Tibial nerve (tissue), 4 donors: ENCODE results near the gene DYRK1B.
"Not testable (repeated sequence)": the region's sequence is repeated elsewhere in the genome, so short reads cannot be mapped to it uniquely, and the experiment has no call there.

Source experiments
- EP300 ChIP-seq, 2 donors: sonication (generic); formaldehyde crosslinking; IDR thresholded peaks; one replicate each; pipeline ENCODE4 v1.6.1; 2017; ENCODE audit warnings: antibody characterized with exemption in 2 of 2, mild to moderate bottlenecking in 1 of 2
- POLR2A ChIP-seq, 2 donors: fragments of 450-650 bp; IDR thresholded peaks; one replicate each; pipeline ENCODE4 v1.6.1; 2017; ENCODE audit warnings: antibody characterized with exemption in 2 of 2, mild to moderate bottlenecking in 2 of 2, moderate library complexity in 2 of 2
- TF ChIP-seq, protein P1 (sequence below), 5 experiments: fragments of 200-600 bp in 3 of 5; fragments of 450-650 bp in 2 of 5; sonication (generic) in 3 of 5; IDR thresholded peaks; one replicate each; pipeline ENCODE4 v1.5.1; 2016 to 2019; ENCODE audit warnings: antibody characterized with exemption in 5 of 5, mild to moderate bottlenecking in 3 of 5, moderate library complexity in 2 of 5

GRCh38 chr19:39875401-39875864 lies 41.5 kb upstream of the DYRK1B start:
- not testable (repeated sequence) for TF ChIP-seq POLR2A, EP300 (IDR thresholded peaks at IDR 0.05)
- TF ChIP-seq, protein P1, sequence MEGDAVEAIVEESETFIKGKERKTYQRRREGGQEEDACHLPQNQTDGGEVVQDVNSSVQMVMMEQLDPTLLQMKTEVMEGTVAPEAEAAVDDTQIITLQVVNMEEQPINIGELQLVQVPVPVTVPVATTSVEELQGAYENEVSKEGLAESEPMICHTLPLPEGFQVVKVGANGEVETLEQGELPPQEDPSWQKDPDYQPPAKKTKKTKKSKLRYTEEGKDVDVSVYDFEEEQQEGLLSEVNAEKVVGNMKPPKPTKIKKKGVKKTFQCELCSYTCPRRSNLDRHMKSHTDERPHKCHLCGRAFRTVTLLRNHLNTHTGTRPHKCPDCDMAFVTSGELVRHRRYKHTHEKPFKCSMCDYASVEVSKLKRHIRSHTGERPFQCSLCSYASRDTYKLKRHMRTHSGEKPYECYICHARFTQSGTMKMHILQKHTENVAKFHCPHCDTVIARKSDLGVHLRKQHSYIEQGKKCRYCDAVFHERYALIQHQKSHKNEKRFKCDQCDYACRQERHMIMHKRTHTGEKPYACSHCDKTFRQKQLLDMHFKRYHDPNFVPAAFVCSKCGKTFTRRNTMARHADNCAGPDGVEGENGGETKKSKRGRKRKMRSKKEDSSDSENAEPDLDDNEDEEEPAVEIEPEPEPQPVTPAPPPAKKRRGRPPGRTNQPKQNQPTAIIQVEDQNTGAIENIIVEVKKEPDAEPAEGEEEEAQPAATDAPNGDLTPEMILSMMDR (IDR thresholded peaks at IDR 0.05), result not testable (repeated sequence)
